GM12873 (cell line): ENCODE results near the gene DDX51.

ENCODE experiments used
- CTCF ChIP-seq: IDR thresholded peaks from 2 replicates; pipeline ENCODE4 v1.5.1; 2012; ENCODE audit warnings: low read depth, mild to moderate bottlenecking, moderate library complexity, low read length, control low read depth; ENCODE audit not compliant: insufficient read depth; ENCODE audit errors: missing control alignments

DDX51 gene

DNA sequence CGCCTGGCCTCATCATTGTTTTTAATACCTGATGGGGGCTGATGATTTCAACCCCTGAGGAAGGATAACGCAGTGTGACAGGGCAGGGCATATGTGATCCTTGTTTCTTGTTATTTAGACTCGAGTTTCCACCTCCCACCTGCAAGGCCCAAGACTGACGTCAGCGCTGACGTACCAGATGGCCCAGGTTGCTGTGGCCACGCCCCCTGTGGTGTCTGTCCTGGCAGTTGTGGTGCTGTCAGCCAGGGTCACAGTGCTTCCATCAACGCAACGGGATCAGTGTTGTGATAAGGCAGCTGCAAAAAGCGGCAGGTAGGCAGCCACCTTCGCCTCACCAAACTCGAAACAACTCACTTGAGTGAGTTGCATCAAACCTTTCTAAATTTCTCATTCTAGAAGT lies 18.4 kb downstream of the DDX51 start:
- no peak for TF ChIP-seq CTCF

- no peak for TF ChIP-seq CTCF
Measured at GRCh38 chr12:132124766-132125425, 19.2 kb downstream of the DDX51 start.

GRCh38 chr12:132123970-132124765 lies 20.0 kb downstream of the DDX51 start:
- no peak for TF ChIP-seq CTCF

DNA sequence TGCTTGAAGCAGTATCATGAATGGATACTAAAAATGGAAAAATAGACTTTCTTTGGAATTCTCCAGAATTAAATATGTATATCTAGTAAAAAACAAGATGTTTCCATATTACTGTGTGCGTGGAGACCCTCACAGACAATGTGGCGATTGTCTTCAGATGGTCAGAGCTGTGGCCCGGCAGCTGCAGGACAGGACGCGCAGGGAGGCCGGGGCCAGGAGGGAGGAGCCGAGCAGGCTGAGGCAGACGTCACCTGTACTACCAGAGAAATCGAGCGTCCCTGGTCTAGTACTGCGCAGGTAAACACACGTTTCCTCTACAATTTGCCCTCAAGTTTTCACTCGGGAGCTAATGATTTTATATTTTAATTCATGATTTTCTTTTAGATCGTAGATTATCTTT lies 22.8 kb downstream of the DDX51 start:
- no peak for TF ChIP-seq CTCF

DNA sequence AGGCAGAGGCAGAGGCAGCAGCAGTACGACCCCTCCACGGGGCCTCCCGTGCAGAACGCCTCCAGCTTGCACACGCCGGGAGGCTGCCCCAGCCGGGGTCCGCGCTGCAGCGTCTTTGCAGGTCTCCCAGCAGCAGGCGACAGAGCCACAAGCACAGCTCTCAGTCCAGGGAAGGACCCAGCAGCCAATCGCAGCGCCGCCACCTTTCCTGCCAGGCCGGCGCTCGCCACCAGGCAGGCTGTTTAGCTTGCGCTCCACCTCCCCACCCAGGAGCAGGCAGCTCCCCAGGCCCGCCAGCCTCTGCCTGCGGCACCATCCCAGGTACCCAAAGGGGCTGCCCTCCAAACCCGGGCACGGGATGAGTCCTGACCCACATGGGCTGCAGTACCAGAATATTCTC lies 25.2 kb downstream of the DDX51 start:
- TF ChIP-seq CTCF: no peak

- TF ChIP-seq CTCF: no peak
Measured at GRCh38 chr12:132117558-132117875, 26.6 kb downstream of the DDX51 start.

GRCh38 chr12:132116709-132117557 lies 27.2 kb downstream of the DDX51 start:
- no peak for TF ChIP-seq CTCF
